GM12878 (cell line): Measurements from ENCODE around the gene NIN. TPM values are rescaled to one million over a fixed set of nuclear protein-coding genes. Genes with fewer than 3 reads are reported as not detected.

Experiments used
- CHD4 ChIP-seq: fragments of 200-600 bp; sonication (generic); IDR thresholded peaks from 2 replicates; pipeline ENCODE4 v1.6.1; 2016; ENCODE audit warnings: mild to moderate bottlenecking
- CREM ChIP-seq: IDR thresholded peaks from 2 replicates; pipeline ENCODE4 v1.6.1; 2014; ENCODE audit warnings: antibody characterized with exemption, low read depth
- E2F4 ChIP-seq: IDR thresholded peaks from 2 replicates; pipeline ENCODE4 v1.6.1; 2012; ENCODE audit warnings: low read depth, low read length, improper control_type of control experiment
- E4F1 ChIP-seq: fragments of 450-650 bp; IDR thresholded peaks from 2 replicates; pipeline ENCODE4 v1.6.1; 2018; ENCODE audit warnings: borderline replicate concordance, mild to moderate bottlenecking; ENCODE audit not compliant: partially characterized antibody
- ELK1 ChIP-seq: IDR thresholded peaks from 2 replicates; pipeline ENCODE4 v1.6.1; 2012; ENCODE audit warnings: low read depth, low read length, improper control_type of control experiment
- KLF5 ChIP-seq: fragments of 450-650 bp; IDR thresholded peaks from 2 replicates; pipeline ENCODE4 v1.6.1; 2014; ENCODE audit warnings: mild to moderate bottlenecking; ENCODE audit not compliant: partially characterized antibody
- MYC ChIP-seq: IDR thresholded peaks from 2 replicates; pipeline ENCODE4 v1.6.1; 2011; ENCODE audit warnings: mild to moderate bottlenecking, low read length, moderate library complexity, inconsistent platforms; ENCODE audit not compliant: insufficient read depth, insufficient replicate concordance, insufficient read length, severe bottlenecking
- RCOR1 ChIP-seq: conservative IDR thresholded peaks from 2 replicates; pipeline ENCODE4 v1.6.1; 2012; ENCODE audit warnings: low read depth, low read length, improper control_type of control experiment
- SIN3A ChIP-seq: IDR thresholded peaks from 2 replicates; pipeline ENCODE4 v1.6.1; 2012; ENCODE audit warnings: low read depth, low read length, improper control_type of control experiment
- SUPT20H ChIP-seq: IDR thresholded peaks from 2 replicates; pipeline ENCODE4 v1.6.1; 2011; ENCODE audit warnings: low read depth, mild to moderate bottlenecking, low read length, moderate library complexity, borderline replicate concordance; ENCODE audit not compliant: control insufficient read depth
- ZBTB11 ChIP-seq: fragments of 450-650 bp; formaldehyde crosslinking; IDR thresholded peaks from 2 replicates; pipeline ENCODE4 v1.5.0; 2022; ENCODE audit warnings: mild to moderate bottlenecking, missing genetic modification characterization
- ZNF24 ChIP-seq: fragments of 450-650 bp; IDR thresholded peaks from 2 replicates; pipeline ENCODE4 v1.6.1; 2017; ENCODE audit warnings: antibody characterized with exemption, mild to moderate bottlenecking
- ZNF592 ChIP-seq: fragments of 450-650 bp; IDR thresholded peaks from 2 replicates; pipeline ENCODE4 v1.6.1; 2017; ENCODE audit warnings: mild to moderate bottlenecking, moderate library complexity
- ZNF622 ChIP-seq: fragments of 450-650 bp; IDR thresholded peaks from 2 replicates; pipeline ENCODE4 v1.6.1; 2017; ENCODE audit warnings: mild to moderate bottlenecking, inconsistent platforms
- polyA plus RNA-seq, 11 experiments: library from polyadenylated mRNA; depleted of rRNA in 4 of 11; unstranded in 6 of 11; stranded (reverse) in 5 of 11; fragments of >200 nt; fragmentation: Nextera tagmentation in 4 of 11; fragmentation: Illumina TruSeq in 1 of 11; extraction: Ambion mirVana in 4 of 11; extraction: Trizol in 1 of 11; gene quantifications; 1 replicate in 1 of 11; 2 replicates in 10 of 11; pipeline versions ENCODE4 v1.2.1 to v1.2.3, GENCODE V29; 2011 to 2016; ENCODE audit warnings: inconsistent platforms in 2 of 11, missing spikeins in 2 of 11, low read depth in 1 of 11
- total RNA-seq, 4 experiments: library from RNA; depleted of rRNA in 3 of 4; stranded (reverse); fragments of >200 nt in 3 of 4; fragmentation: Illumina TruSeq in 1 of 4; extraction: Trizol in 1 of 4; gene quantifications; 2 replicates each; pipeline versions ENCODE4 v1.2.1 to v1.2.3, GENCODE V29; 2013 to 2021

The NIN gene
- total and polyA plus RNA-seq, 10 of the 15 experiments (the other 5 are each of a cell fraction or from before 2014, with no cell fraction given), result 16.2 to 135 (median 70.3) TPM

GRCh38 chr14:50762001-50762930, 68.7 kb downstream of the NIN start (continued):
- TF ChIP-seq ELK1 (no peak), CREM (peak; percentile 91), MYC (no peak), E4F1 (no peak), ZNF622 (no peak), ZNF592 (no peak), KLF5 (no peak), ZNF24 (no peak), SIN3A (no peak), ZBTB11 (CRISPR knock-in tag) (no peak), SUPT20H (no peak), RCOR1 (no peak), E2F4 (no peak), CHD4 (no peak)
